Measurements from ENCODE around the gene TLN1.

Gene TLN1

GRCh38 chr9:35746583-35746982, 14.6 kb upstream of the TLN1 start:
- peaks cover 8% of the 10 kb centered on the region for H3K4me1 ChIP-seq
- no peak overlapping the region for H2AFZ ChIP-seq
- no peaks in the 10 kb centered on the region for H3K9me3 ChIP-seq (ENCODE audit: control insufficient read depth, low read length)
- no peaks in the 10 kb centered on the region for H3K27me3 ChIP-seq (ENCODE audit: control insufficient read depth, insufficient read depth, low read length)
- H3K9ac ChIP-seq = no peak overlapping the region
- TF ChIP-seq CTCF (IDR thresholded peaks at IDR 0.05) = no peak
- H3K4me2 ChIP-seq (ENCODE audit: low read length) = peak overlapping the region; percentile 91
- H3K79me2 ChIP-seq = peaks cover 12% of the 10 kb centered on the region
- no peak overlapping the region for H3K27ac ChIP-seq
- H3K4me3 ChIP-seq (ENCODE audit: low read depth, low read length) = peak overlapping the region; percentile 94
- no peaks in the 10 kb centered on the region for H3K36me3 ChIP-seq (ENCODE audit: control insufficient read depth, insufficient read depth, low read length)

GRCh38 chr9:35745569-35745968, 13.6 kb upstream of the TLN1 start:
- H3K9me3 ChIP-seq (ENCODE audit: control insufficient read depth, low read length) = no peaks in the 10 kb centered on the region
- no peaks in the 10 kb centered on the region for H3K36me3 ChIP-seq (ENCODE audit: control insufficient read depth, insufficient read depth, low read length)
- peak overlapping the region; percentile 54 for H3K4me2 ChIP-seq (ENCODE audit: low read length)
- no peak overlapping the region for H2AFZ ChIP-seq
- no peak overlapping the region for H3K9ac ChIP-seq
- H3K27ac ChIP-seq = no peak overlapping the region
- peaks cover 12% of the 10 kb centered on the region for H3K79me2 ChIP-seq
- TF ChIP-seq CTCF (IDR thresholded peaks at IDR 0.05) = no peak
- H3K27me3 ChIP-seq (ENCODE audit: control insufficient read depth, insufficient read depth, low read length) = no peaks in the 10 kb centered on the region
- H3K4me1 ChIP-seq = peaks cover 8% of the 10 kb centered on the region
- no peak overlapping the region for H3K4me3 ChIP-seq (ENCODE audit: low read depth, low read length)

- H3K4me1 ChIP-seq = peaks cover 3% of the 10 kb centered on the region
- no peak overlapping the region for H2AFZ ChIP-seq
- H3K4me3 ChIP-seq (ENCODE audit: low read depth, low read length) = no peak overlapping the region
- no peak for TF ChIP-seq CTCF (IDR thresholded peaks at IDR 0.05)
- no peak overlapping the region for H3K27ac ChIP-seq
- no peaks in the 10 kb centered on the region for H3K9me3 ChIP-seq (ENCODE audit: control insufficient read depth, low read length)
- no peaks in the 10 kb centered on the region for H3K36me3 ChIP-seq (ENCODE audit: control insufficient read depth, insufficient read depth, low read length)
- H3K9ac ChIP-seq = no peak overlapping the region
- H3K4me2 ChIP-seq (ENCODE audit: low read length) = no peak overlapping the region
- H3K79me2 ChIP-seq = peaks cover 12% of the 10 kb centered on the region
- H3K27me3 ChIP-seq (ENCODE audit: control insufficient read depth, insufficient read depth, low read length) = no peaks in the 10 kb centered on the region
These were observed 12.0 kb upstream of the TLN1 start for GRCh38 chr9:35743880-35744518.

GRCh38 chr9:35743452-35743851, 11.5 kb upstream of the TLN1 start:
- no peak for TF ChIP-seq CTCF (IDR thresholded peaks at IDR 0.05)
- no peak overlapping the region for H3K27ac ChIP-seq
- H2AFZ ChIP-seq = no peak overlapping the region
- H3K4me2 ChIP-seq (ENCODE audit: low read length) = no peak overlapping the region
- H3K4me1 ChIP-seq = peaks cover 3% of the 10 kb centered on the region
- H3K36me3 ChIP-seq (ENCODE audit: control insufficient read depth, insufficient read depth, low read length) = no peaks in the 10 kb centered on the region
- no peaks in the 10 kb centered on the region for H3K9me3 ChIP-seq (ENCODE audit: control insufficient read depth, low read length)
- H3K4me3 ChIP-seq (ENCODE audit: low read depth, low read length) = no peak overlapping the region
- no peak overlapping the region for H3K9ac ChIP-seq
- H3K27me3 ChIP-seq (ENCODE audit: control insufficient read depth, insufficient read depth, low read length) = no peaks in the 10 kb centered on the region
- peaks cover 9% of the 10 kb centered on the region for H3K79me2 ChIP-seq

GRCh38 chr9:35741740-35742139, 9.7 kb upstream of the TLN1 start:
- Histone ChIP-seq H2AFZ (no peak overlapping the region), H3K27me3 (ENCODE audit: control insufficient read depth, insufficient read depth, low read length) (no peaks in the 10 kb centered on the region), H3K27ac (no peak overlapping the region), H3K4me3 (ENCODE audit: low read depth, low read length) (no peak overlapping the region), H3K79me2 (no peaks in the 10 kb centered on the region), H3K36me3 (ENCODE audit: control insufficient read depth, insufficient read depth, low read length) (no peaks in the 10 kb centered on the region), H3K4me1 (no peaks in the 10 kb centered on the region), H3K9ac (no peak overlapping the region), H3K4me2 (ENCODE audit: low read length) (no peak overlapping the region), H3K9me3 (ENCODE audit: control insufficient read depth, low read length) (no peaks in the 10 kb centered on the region)
- no peak for TF ChIP-seq CTCF (IDR thresholded peaks at IDR 0.05)
